SK-N-MC (cell line): ENCODE results near the gene LORICRIN.

Source experiments
- EZH2 ChIP-seq: fragments of 200-600 bp; sonication (generic); IDR thresholded peaks from one replicate; pipeline ENCODE4 v1.6.1; 2017; ENCODE audit warnings: antibody characterized with exemption
- FOXP2 ChIP-seq: optimal IDR thresholded peaks from 2 replicates; pipeline ENCODE3; 2011; ENCODE audit warnings: mild to moderate bottlenecking, moderate library complexity; ENCODE audit not compliant: insufficient read depth; ENCODE audit errors: extremely low read length, control extremely low read depth
- POLR2AphosphoS5 ChIP-seq: IDR thresholded peaks from 2 replicates; pipeline ENCODE4 v1.6.1; 2012; ENCODE audit warnings: mild to moderate bottlenecking, low read depth, low read length, borderline replicate concordance

DNA sequence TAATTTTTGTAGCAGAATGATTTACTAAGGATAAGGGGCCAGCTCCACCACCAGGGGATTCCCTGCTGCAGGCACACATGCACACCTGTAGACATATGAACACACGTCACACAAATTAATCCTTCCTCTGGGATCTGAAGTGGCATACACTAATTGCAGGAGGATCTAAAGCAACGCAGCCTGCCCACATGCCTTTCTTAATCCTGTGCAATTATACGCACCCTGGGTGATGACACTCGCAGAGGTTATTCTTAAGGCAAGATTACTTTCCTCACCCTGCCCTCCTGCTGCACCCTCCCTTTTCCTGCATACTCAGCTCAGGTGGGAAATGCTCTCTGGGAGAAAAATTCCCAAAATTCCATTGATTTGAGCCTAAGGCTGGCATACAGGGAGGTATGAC lies 7.5 kb upstream of the LORICRIN start:
- no peak for TF ChIP-seq EZH2
- TF ChIP-seq POLR2AphosphoS5, result no peak
- TF ChIP-seq FOXP2, result no peak
